UCSD-AML1 (cell line): ENCODE results near the gene TUBA4A.

Experiments
- DNase-seq: peaks from one replicate; lab custom pipeline; 2025; ENCODE audit not compliant: unreplicated experiment; lab: John Stamatoyannopoulos, UW

TUBA4A gene

GRCh38 chr2:219253753-219254589 lies at the start of gene TUBA4A:
TSS of gene TUBA4A (minus strand) at chr2:219253918. CDS start at chr2:219253858, 60 bp downstream.
- peak; percentile 88 for DNase-seq

GRCh38 chr2:219302412-219302968 lies 48.8 kb upstream of the TUBA4A start:
- no peak for DNase-seq

- no peak for DNase-seq
These were observed 46.3 kb upstream of the TUBA4A start for GRCh38 chr2:219300022-219300421.

GRCh38 chr2:219299372-219299760 lies 45.6 kb upstream of the TUBA4A start:
- DNase-seq, result no peak

GRCh38 chr2:219298759-219299371 lies 45.1 kb upstream of the TUBA4A start:
- peak; percentile 80 for DNase-seq

- no peak for DNase-seq
These were observed 44.2 kb upstream of the TUBA4A start for GRCh38 chr2:219297766-219298456.

GRCh38 chr2:219296631-219297391 lies 43.1 kb upstream of the TUBA4A start:
- DNase-seq, result no peak

- DNase-seq, result no peak
These were observed 42.4 kb upstream of the TUBA4A start for GRCh38 chr2:219296142-219296541.

GRCh38 chr2:219294356-219295351 lies 40.9 kb upstream of the TUBA4A start:
- DNase-seq, result peak; percentile 90

GRCh38 chr2:219293736-219294231 lies 40.1 kb upstream of the TUBA4A start:
- DNase-seq, result no peak

- DNase-seq, result no peak
These were observed 38.9 kb upstream of the TUBA4A start for GRCh38 chr2:219292616-219293015.

- DNase-seq, result no peak
These were observed 38.3 kb upstream of the TUBA4A start for GRCh38 chr2:219291910-219292490.

- no peak for DNase-seq
These were observed 37.7 kb upstream of the TUBA4A start for GRCh38 chr2:219291394-219291793.

GRCh38 chr2:219290381-219291171 lies 36.9 kb upstream of the TUBA4A start:
- no peak for DNase-seq

- DNase-seq, result no peak
These were observed 36.0 kb upstream of the TUBA4A start for GRCh38 chr2:219289537-219290361.

- no peak for DNase-seq
These were observed 35.4 kb upstream of the TUBA4A start for GRCh38 chr2:219289195-219289536.

GRCh38 chr2:219287580-219288265 lies 34.0 kb upstream of the TUBA4A start:
- DNase-seq, result no peak
